Naive B cell (primary cell): Measurements from ENCODE around the gene VAPB. TPM values are rescaled to one million over a fixed set of nuclear protein-coding genes. Genes with fewer than 3 reads are reported as not detected.
A peak's percentile ranks its signal among the peaks of the same experiment; 100 is the strongest.

Source experiments
- ATAC-seq, 2 donors: fragments of 150-1000 bp; cut with Tn5 transposase; 2 replicates each; pipeline ENCODE4 v1.10.0; 2021; ENCODE audit warnings: low read depth in 2 of 2, mild to moderate bottlenecking in 2 of 2, moderate library complexity in 2 of 2
- DNase-seq: peaks from one replicate; pipeline ENCODE4 v3.0.0; 2022
- H3K27ac Mint-ChIP-seq, 6 donors: one replicate each; pipeline ENCODE4 v1.8.0; 2020 to 2022; ENCODE audit warnings: mild to moderate bottlenecking in 6 of 6, mixed read lengths in 6 of 6, moderate library complexity in 5 of 6, inconsistent platforms in 2 of 6
- H3K27me3 Mint-ChIP-seq, 3 donors: one replicate each; pipeline ENCODE4 v1.8.0; 2021 to 2022; ENCODE audit warnings: mixed read lengths in 3 of 3, mild to moderate bottlenecking in 1 of 3
- H3K36me3 Mint-ChIP-seq, 2 donors: one replicate each; pipeline ENCODE4 v1.8.0; 2020 to 2022; ENCODE audit warnings: mixed read lengths in 2 of 2, inconsistent platforms in 1 of 2, mild to moderate bottlenecking in 1 of 2
- H3K4me1 Mint-ChIP-seq, 3 donors: one replicate each; pipeline ENCODE4 v1.8.0; 2020 to 2022; ENCODE audit warnings: mixed read lengths in 3 of 3, inconsistent platforms in 1 of 3, mild to moderate bottlenecking in 1 of 3, moderate library complexity in 1 of 3
- H3K4me3 Mint-ChIP-seq, 8 donors: one replicate each; pipeline ENCODE4 v1.8.0; 2020 to 2022; ENCODE audit warnings: mild to moderate bottlenecking in 8 of 8, mixed read lengths in 8 of 8, moderate library complexity in 8 of 8, inconsistent platforms in 2 of 8
- H3K9me3 Mint-ChIP-seq, 7 donors: one replicate each; pipeline ENCODE4 v1.8.0; 2020 to 2022; ENCODE audit warnings: mixed read lengths in 7 of 7, mild to moderate bottlenecking in 5 of 7, inconsistent platforms in 2 of 7, moderate library complexity in 1 of 7
- polyA plus RNA-seq, 6 donors: library from polyadenylated mRNA; unstranded; fragments of 300-500 nt; fragmentation: Illumina TruSeq; gene quantifications; one replicate each; pipeline ENCODE4 v1.2.3, GENCODE V29; 2021; ENCODE audit warnings: low read depth in 6 of 6

The VAPB gene
- polyA plus RNA-seq, 6 donors from 2014 or later: 18.1 to 30.7 (median 21.3) TPM

DNA sequence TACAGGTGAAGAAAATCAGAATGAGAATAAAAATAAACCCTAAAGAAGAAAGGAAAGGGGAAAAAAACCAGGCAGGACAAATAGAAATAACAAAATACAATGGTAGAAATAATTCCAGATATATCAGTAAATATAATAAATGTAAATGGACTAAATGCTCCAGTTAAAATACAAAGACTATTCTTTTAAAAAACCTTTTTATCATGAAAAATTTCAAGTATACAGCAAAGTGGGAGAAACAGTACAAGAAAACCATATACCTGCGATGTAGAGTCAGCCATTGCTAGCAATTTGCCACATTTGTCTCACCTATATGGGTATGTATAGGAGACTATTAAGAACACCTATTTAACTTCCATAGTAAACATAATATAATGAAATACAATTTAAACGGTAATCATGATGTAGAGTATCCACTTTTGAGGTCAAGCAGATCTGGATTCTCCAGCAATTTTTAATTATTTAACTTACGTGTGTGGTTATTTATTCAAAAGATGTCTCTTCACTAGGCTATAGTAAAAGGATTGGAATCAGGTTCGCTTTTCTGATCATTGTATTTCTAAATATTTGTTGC lies 914 bp upstream of the VAPB start:
- peaks cover 11 to 25% (median 16%) of the 10 kb centered on the region in 3 donors for H3K27me3 Mint-ChIP-seq
- no peaks in the 10 kb centered on the region for H3K9me3 Mint-ChIP-seq
- H3K4me3 Mint-ChIP-seq: peak overlapping the region in 4 of 8 donors; percentile 35 to 91 (median 85)
- H3K36me3 Mint-ChIP-seq: peaks cover 0 to 11% of the 10 kb centered on the region in 2 donors
- ATAC-seq (no peak), DNase-seq (no peak)
- H3K27ac Mint-ChIP-seq: peak overlapping the region in 3 of 6 donors; percentile 42 to 96 (median 83)
- H3K4me1 Mint-ChIP-seq: peaks cover 28 to 36% (median 33%) of the 10 kb centered on the region in 3 donors

DNA sequence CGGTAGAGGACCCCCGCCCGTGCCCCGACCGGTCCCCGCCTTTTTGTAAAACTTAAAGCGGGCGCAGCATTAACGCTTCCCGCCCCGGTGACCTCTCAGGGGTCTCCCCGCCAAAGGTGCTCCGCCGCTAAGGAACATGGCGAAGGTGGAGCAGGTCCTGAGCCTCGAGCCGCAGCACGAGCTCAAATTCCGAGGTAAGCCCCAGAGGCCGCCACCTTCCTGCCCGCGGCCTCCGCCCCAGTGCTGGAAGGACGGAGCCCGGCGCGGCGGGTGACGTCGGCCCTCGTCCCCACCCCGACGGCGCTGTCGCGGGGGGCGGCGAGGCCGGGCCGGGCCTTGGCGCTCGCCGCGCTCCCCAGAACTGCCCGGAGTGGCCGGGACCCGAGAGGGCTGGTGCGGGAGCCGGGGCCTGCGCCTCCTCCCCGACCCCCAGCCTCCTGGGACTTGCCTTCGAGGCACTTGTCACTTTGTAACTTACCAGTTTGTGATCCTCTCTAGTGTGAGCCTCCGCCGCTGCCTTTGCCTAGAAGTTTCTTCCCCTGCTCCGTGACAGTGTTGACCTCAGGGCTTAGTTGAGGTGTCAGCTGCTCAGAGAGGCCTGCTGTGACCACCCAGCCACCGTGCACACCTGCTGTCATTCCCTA lies 417 bp downstream of the VAPB start:
- ATAC-seq (peak; percentile 38 to 48), DNase-seq (no peak)
- Mint-ChIP-seq H3K36me3 (peaks cover 0 to 11% of the 10 kb centered on the region in 2 donors), H3K9me3 (no peaks in the 10 kb centered on the region), H3K27ac (peak overlapping the region; percentile 96 to 100 (median 99)), H3K27me3 (peaks cover 2 to 13% (median 3%) of the 10 kb centered on the region in 3 donors), H3K4me1 (peaks cover 37 to 50% (median 45%) of the 10 kb centered on the region in 3 donors), H3K4me3 (peak overlapping the region; percentile 80 to 98 (median 93))

DNA sequence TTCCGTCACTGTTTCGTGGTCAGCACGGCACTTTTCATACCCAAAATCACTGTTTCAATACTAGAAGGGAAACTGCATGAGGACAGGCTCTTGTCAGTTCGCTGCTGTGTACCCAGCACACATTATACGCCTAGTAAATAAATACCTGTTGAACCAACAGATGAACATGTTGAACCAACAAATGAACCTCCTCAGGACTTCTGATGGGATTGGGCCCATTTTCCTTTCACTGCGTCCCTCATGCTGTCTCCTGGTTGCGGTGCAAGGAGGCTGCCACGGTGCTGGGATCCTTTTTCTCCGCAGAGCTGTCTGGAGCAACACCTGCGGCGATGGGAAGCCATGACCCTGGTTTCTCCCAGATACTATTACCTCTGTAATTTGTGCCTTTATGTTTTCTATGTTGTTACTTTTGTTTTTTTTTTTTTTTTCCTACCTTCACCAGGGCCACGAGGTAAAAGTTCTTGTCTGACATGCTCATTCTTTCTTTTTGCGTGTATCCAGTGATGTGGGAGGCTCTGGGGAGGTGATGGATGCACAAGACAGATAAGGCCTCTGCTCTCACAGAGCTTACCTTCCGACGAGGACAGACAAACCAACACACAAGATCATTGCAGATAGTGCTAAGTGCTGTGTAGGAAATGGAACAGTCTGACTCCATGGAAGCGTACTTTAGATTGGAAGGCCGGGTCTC lies 1.1 kb downstream of the VAPB start:
- peaks cover 0 to 6% (median 0%) of the 10 kb centered on the region in 3 donors for H3K27me3 Mint-ChIP-seq
- peak overlapping the region; percentile 80 to 98 (median 93) for H3K4me3 Mint-ChIP-seq
- H3K36me3 Mint-ChIP-seq: peaks cover 0 to 11% of the 10 kb centered on the region in 2 donors
- DNase-seq (no peak), ATAC-seq (no peak)
- H3K9me3 Mint-ChIP-seq: no peaks in the 10 kb centered on the region
- peak overlapping the region; percentile 96 to 100 (median 99) for H3K27ac Mint-ChIP-seq
- peaks cover 37 to 53% (median 51%) of the 10 kb centered on the region in 3 donors for H3K4me1 Mint-ChIP-seq

DNA sequence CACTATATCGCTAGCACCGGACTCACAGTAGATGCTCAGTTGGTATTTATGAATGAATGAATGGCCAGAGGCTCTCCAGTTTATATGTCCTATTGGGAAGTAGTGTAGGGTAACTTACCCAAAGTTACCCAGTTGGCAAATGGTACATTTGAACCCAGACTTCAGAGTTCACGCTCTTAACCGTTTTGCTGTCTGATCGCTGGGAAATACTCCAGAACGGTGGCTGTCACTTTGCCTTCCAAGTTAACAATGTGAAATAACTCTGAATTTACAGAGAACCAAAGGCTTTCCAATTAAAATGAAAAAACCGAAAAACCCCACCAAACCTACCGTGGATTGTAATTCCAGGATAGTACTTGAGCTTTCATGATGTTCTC lies 1.6 kb downstream of the VAPB start:
- DNase-seq (no peak), ATAC-seq (no peak)
- Mint-ChIP-seq H3K4me1 (peaks cover 37 to 56% (median 53%) of the 10 kb centered on the region in 3 donors), H3K36me3 (peaks cover 0 to 11% of the 10 kb centered on the region in 2 donors), H3K27ac (peak overlapping the region in 5 of 6 donors; percentile 81 to 100 (median 99)), H3K27me3 (peaks cover 0 to 5% (median 0%) of the 10 kb centered on the region in 3 donors), H3K4me3 (peak overlapping the region; percentile 80 to 98 (median 93)), H3K9me3 (no peaks in the 10 kb centered on the region)

DNA sequence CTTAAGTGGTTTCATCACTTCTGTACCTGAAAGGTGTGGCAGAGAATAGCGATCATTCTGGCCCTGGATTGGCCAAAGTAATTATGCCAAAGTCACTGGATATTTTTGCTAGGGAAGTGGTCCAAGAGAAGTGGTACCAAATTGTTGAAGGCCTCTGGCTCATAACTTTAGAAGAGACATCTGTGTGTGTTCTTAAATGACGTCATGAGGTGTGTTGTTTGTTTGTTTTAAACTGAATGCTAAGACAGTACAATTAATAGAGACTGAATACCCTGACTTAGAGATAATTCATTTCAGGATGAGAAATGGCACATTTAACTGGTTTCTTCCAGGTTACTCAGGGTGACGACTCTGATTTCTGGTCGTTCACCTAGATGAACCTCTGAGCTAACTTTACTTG lies 3.3 kb downstream of the VAPB start:
- Mint-ChIP-seq H3K27me3 (no peaks in the 10 kb centered on the region), H3K36me3 (peaks cover 0 to 11% of the 10 kb centered on the region in 2 donors), H3K27ac (peak overlapping the region in 4 of 6 donors; percentile 13 to 70 (median 45)), H3K9me3 (no peaks in the 10 kb centered on the region), H3K4me3 (peak overlapping the region in 3 of 8 donors; percentile 22 to 82 (median 64)), H3K4me1 (peaks cover 44 to 71% (median 62%) of the 10 kb centered on the region in 3 donors)
- ATAC-seq (no peak), DNase-seq (no peak)

DNA sequence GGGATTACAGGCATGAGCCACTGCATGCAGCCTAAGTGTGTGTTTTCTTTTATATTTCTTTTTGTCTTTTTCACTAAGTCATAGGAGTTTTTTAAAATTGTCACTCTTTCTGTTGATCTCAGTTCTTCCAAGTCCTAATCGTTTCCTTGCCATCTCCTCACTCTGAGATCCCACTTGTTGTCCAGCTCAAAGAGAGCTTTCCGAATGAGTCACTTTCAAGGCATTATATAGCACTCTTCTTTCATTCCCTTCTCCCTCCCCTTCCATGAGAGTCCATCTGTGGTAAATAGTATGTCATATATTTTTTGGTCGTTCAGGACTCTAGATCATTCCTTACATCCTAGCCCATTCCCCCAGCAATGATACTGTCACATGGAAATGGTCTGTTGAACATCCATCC lies 4.3 kb downstream of the VAPB start:
- no peaks in the 10 kb centered on the region for H3K27me3 Mint-ChIP-seq
- H3K27ac Mint-ChIP-seq: peak overlapping the region in 4 of 6 donors; percentile 13 to 87 (median 68)
- no peak for DNase-seq
- ATAC-seq: no peak
- H3K4me1 Mint-ChIP-seq: peaks cover 52 to 81% (median 69%) of the 10 kb centered on the region in 3 donors
- H3K36me3 Mint-ChIP-seq: peaks cover 0 to 11% of the 10 kb centered on the region in 2 donors
- H3K9me3 Mint-ChIP-seq: no peaks in the 10 kb centered on the region
- peak overlapping the region in 1 of 8 donors; percentile 69 for H3K4me3 Mint-ChIP-seq

DNA sequence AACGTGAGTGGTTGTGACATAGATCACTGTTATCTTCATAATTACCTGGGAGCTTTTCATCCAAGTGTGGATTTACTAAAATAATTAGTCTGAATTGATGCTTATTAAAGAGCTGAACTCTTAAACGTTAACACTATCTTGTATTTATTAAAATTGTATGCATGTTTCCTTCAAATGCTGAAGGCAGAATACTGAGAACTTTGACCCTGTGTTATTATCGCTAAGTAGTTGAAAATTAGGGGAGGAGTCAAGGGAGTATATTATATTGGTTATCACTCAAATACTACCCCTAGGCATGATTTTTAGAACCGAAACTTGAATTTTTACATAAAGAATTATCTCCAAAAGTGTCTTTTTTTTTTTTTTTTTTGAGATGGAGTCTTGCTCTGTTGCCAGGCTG lies 5.8 kb downstream of the VAPB start:
- ATAC-seq: no peak
- no peak overlapping the region for H3K4me3 Mint-ChIP-seq
- no peak for DNase-seq
- no peak overlapping the region for H3K27ac Mint-ChIP-seq
- peaks cover 0 to 11% of the 10 kb centered on the region in 2 donors for H3K36me3 Mint-ChIP-seq
- H3K4me1 Mint-ChIP-seq: peaks cover 59 to 94% (median 73%) of the 10 kb centered on the region in 3 donors
- H3K27me3 Mint-ChIP-seq: no peaks in the 10 kb centered on the region
- H3K9me3 Mint-ChIP-seq: no peaks in the 10 kb centered on the region

DNA sequence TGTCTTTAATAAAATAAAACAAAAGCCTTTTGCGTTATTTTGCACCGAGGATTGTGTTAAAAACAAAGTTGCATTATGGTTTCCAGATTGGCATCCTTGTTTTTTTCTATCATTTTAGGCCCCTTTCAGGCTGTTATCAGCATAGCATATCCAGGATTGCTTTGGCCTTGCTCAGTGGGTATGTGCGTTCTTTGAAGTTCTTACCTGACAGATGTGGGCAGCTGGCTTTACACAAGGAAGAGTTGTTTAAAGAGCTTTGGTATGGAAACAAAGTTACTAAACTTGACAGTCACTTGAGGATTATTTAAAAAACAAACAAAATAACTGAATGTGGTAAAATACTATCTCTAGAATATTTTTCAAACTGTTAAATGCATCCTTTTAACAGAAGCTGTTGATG lies 6.6 kb downstream of the VAPB start:
- no peaks in the 10 kb centered on the region for H3K9me3 Mint-ChIP-seq
- H3K36me3 Mint-ChIP-seq: peaks cover 0 to 11% of the 10 kb centered on the region in 2 donors
- H3K4me1 Mint-ChIP-seq: peaks cover 51 to 93% (median 65%) of the 10 kb centered on the region in 3 donors
- no peaks in the 10 kb centered on the region for H3K27me3 Mint-ChIP-seq
- H3K27ac Mint-ChIP-seq: no peak overlapping the region
- ATAC-seq: no peak
- no peak overlapping the region for H3K4me3 Mint-ChIP-seq
- no peak for DNase-seq

DNA sequence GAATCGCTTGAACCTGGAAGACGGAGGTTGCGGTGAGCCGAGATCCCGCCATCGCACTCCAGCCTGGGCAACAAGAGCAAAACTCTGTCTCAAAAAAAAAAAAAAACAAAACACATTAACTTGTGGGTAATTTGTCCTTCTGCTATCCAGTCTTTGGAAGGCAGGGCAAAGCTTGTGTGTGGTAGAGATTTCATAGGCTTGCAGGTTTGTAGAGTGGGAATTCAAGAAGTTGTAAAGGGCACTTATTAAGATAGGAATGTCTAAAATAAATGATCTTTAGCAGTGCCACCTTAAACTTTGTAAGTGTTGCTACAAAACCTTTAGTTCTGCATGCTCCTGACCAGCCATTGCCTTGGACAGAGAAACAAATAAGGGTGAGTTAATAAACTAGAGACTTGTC lies 8.4 kb downstream of the VAPB start:
- no peaks in the 10 kb centered on the region for H3K9me3 Mint-ChIP-seq
- H3K4me3 Mint-ChIP-seq: no peak overlapping the region
- DNase-seq: no peak
- peaks cover 37 to 77% (median 47%) of the 10 kb centered on the region in 3 donors for H3K4me1 Mint-ChIP-seq
- H3K36me3 Mint-ChIP-seq: peaks cover 0 to 2% of the 10 kb centered on the region in 2 donors
- no peak for ATAC-seq
- no peak overlapping the region for H3K27ac Mint-ChIP-seq
- no peaks in the 10 kb centered on the region for H3K27me3 Mint-ChIP-seq

DNA sequence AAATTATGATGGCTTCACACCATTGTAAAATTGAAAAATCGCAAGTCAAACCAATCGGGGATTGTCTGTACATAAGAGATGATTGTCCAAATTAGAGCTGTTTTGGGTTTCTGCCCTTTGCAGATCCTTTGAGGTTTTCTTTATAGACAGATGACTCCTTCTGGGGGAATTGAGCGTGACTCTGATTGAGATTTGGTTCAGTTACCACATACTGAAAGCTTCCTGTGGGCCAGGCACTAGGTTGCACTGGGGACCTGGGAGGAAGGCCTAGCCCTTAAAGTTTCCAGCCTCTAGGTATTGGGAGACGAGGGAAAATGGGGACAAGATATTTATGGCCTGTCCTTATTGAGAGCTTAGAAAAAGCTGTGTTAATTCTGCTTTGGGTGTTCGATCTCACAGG lies 9.2 kb downstream of the VAPB start:
- ATAC-seq: no peak
- Mint-ChIP-seq H3K4me3 (peak overlapping the region in 1 of 8 donors; percentile 52), H3K27me3 (no peaks in the 10 kb centered on the region), H3K4me1 (peaks cover 32 to 71% (median 39%) of the 10 kb centered on the region in 3 donors), H3K9me3 (no peaks in the 10 kb centered on the region), H3K27ac (peak overlapping the region in 3 of 6 donors; percentile 18 to 53 (median 23)), H3K36me3 (no peaks in the 10 kb centered on the region)
- no peak for DNase-seq

DNA sequence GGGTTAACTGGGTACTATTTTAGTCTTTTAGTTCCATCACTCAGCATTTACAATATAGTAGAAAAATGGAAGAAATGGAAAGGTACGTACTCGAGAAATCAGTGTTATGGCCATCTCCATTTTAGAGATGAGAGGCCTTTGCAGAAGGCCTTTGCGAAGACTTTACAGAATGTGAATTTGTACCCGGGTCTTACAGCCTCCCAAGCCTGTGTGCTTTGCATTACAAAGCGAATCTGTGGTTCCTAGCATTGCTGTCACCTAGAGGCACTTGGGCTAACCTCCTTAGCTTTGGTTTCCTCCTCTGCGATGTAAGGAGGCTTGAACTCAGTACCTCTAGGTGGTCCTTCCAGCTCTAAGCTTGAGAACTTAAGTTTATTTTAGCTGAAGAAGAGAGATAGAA lies 10.9 kb downstream of the VAPB start:
- H3K9me3 Mint-ChIP-seq: no peaks in the 10 kb centered on the region
- no peak overlapping the region for H3K27ac Mint-ChIP-seq
- H3K4me3 Mint-ChIP-seq: peak overlapping the region in 2 of 8 donors; percentile 26 to 32
- no peaks in the 10 kb centered on the region for H3K36me3 Mint-ChIP-seq
- DNase-seq: no peak
- peaks cover 23 to 56% (median 24%) of the 10 kb centered on the region in 3 donors for H3K4me1 Mint-ChIP-seq
- ATAC-seq: no peak
- H3K27me3 Mint-ChIP-seq: no peaks in the 10 kb centered on the region

DNA sequence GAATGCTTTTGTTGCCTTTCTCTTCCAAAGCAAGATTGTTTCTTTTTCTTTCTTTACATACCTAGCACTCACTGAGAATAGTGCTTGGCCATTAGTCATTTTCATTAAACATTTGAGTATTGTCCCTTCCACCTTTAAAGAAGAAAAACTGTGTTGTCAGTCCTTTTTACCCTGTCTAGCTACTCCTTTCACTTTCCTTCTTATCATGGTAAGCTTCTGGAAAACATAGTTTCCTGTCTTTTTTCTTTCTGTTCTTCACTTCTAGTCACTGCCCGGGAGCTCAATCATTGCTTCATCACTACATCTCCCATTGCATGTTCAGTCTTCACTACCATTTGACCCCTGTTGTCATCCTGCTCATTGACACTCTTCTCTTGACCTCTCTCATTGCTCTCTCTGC lies 12.1 kb downstream of the VAPB start:
- H3K9me3 Mint-ChIP-seq: no peaks in the 10 kb centered on the region
- no peaks in the 10 kb centered on the region for H3K27me3 Mint-ChIP-seq
- no peak overlapping the region for H3K27ac Mint-ChIP-seq
- no peak for ATAC-seq
- H3K4me3 Mint-ChIP-seq: no peak overlapping the region
- no peak for DNase-seq
- H3K4me1 Mint-ChIP-seq: peaks cover 20 to 46% (median 22%) of the 10 kb centered on the region in 3 donors
- no peaks in the 10 kb centered on the region for H3K36me3 Mint-ChIP-seq

DNA sequence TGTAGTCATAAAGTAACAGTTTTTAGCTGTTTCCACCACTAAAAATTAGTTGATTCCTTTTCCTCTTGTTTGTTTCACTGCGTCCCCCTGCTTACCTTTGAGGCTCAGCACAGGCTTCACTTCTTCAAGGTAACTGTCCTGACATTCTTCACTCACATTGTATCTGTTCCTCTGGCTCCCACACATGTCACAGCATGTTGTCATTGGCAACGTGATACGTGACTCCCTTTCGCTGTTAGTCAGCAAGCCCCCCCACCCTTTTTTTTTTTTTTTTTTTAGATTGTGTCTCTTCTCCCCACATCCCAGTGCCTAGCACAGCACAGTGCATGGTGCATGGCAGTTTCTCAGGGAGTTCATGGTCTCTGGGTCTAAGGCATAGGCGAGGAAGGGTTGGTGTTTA lies 13.3 kb downstream of the VAPB start:
- Mint-ChIP-seq H3K4me3 (no peak overlapping the region), H3K27ac (no peak overlapping the region), H3K36me3 (no peaks in the 10 kb centered on the region), H3K4me1 (peaks cover 17 to 37% (median 20%) of the 10 kb centered on the region in 3 donors), H3K27me3 (no peaks in the 10 kb centered on the region), H3K9me3 (no peaks in the 10 kb centered on the region)
- ATAC-seq (peak in 1 of 2 donors; percentile 12), DNase-seq (no peak)
